NCI-H2081 (cell line): ENCODE measurements around the gene BRWD1.

ENCODE experiments used
- DNase-seq, 2 experiments: peaks; one replicate each; lab custom pipeline; 2025; lab: John Stamatoyannopoulos, UW

BRWD1 gene

GRCh38 chr21:39327727-39328126, 14.3 kb upstream of the BRWD1 start:
- DNase-seq, result no peak

GRCh38 chr21:39326607-39327307, 13.3 kb upstream of the BRWD1 start:
- no peak for DNase-seq

GRCh38 chr21:39325458-39325857, 12.0 kb upstream of the BRWD1 start:
- no peak for DNase-seq

GRCh38 chr21:39321424-39321823, 8.0 kb upstream of the BRWD1 start:
- DNase-seq, result no peak

- no peak for DNase-seq
These were observed 6.4 kb upstream of the BRWD1 start for GRCh38 chr21:39319814-39320332.

GRCh38 chr21:39319251-39319756, 5.9 kb upstream of the BRWD1 start:
- no peak for DNase-seq

- DNase-seq, result no peak
These were observed 4.9 kb upstream of the BRWD1 start for GRCh38 chr21:39318091-39318959.

GRCh38 chr21:39317134-39318090, 4.0 kb upstream of the BRWD1 start:
- no peak for DNase-seq

- DNase-seq, result no peak
These were observed 3.3 kb upstream of the BRWD1 start for GRCh38 chr21:39316729-39317128.

GRCh38 chr21:39315603-39316445, 2.4 kb upstream of the BRWD1 start:
- no peak for DNase-seq

- peak; percentile 34 to 48 for DNase-seq
These were observed 953 bp upstream of the BRWD1 start for GRCh38 chr21:39314143-39315027.

GRCh38 chr21:39313042-39313570, 326 bp downstream of the BRWD1 start:
- DNase-seq, result peak in 1 of 2 experiments; percentile 28

GRCh38 chr21:39312112-39313041, 1.1 kb downstream of the BRWD1 start:
- peak; percentile 80 to 82 for DNase-seq

- DNase-seq, result no peak
These were observed 2.3 kb downstream of the BRWD1 start for GRCh38 chr21:39311164-39311563.

GRCh38 chr21:39307466-39307865, 6.0 kb downstream of the BRWD1 start:
- DNase-seq, result no peak

GRCh38 chr21:39300587-39300986, 12.8 kb downstream of the BRWD1 start:
- no peak for DNase-seq

- DNase-seq, result no peak
These were observed 16.5 kb downstream of the BRWD1 start for GRCh38 chr21:39296891-39297290.

- no peak for DNase-seq
These were observed 24.4 kb downstream of the BRWD1 start for GRCh38 chr21:39288987-39289386.
